ENCODE data around the gene AQP7.
"Not testable (repeated sequence)": the region's sequence is repeated elsewhere in the genome, so short reads cannot be mapped to it uniquely, and the experiment has no call there.

Gene AQP7

GRCh38 chr9:33393581-33393980 lies 8.8 kb downstream of the AQP7 start:
- DNase-seq: no peak

GRCh38 chr9:33392591-33393021 lies 9.8 kb downstream of the AQP7 start:
- DNase-seq: not testable (repeated sequence)

- DNase-seq: not testable (repeated sequence)
Observed at GRCh38 chr9:33391111-33391771, 11.1 kb downstream of the AQP7 start.

GRCh38 chr9:33388110-33388994 lies 14.0 kb downstream of the AQP7 start:
- DNase-seq: no peak

GRCh38 chr9:33386998-33387397 lies 15.4 kb downstream of the AQP7 start:
- not testable (repeated sequence) for DNase-seq

- not testable (repeated sequence) for DNase-seq
Observed at GRCh38 chr9:33386641-33386996, 15.7 kb downstream of the AQP7 start.

GRCh38 chr9:33385979-33386640 lies 16.3 kb downstream of the AQP7 start:
- DNase-seq: not testable (repeated sequence)

GRCh38 chr9:33385536-33385935 lies 16.8 kb downstream of the AQP7 start:
- DNase-seq: not testable (repeated sequence)

- DNase-seq: not testable (repeated sequence)
Observed at GRCh38 chr9:33383396-33383795, 19.0 kb downstream of the AQP7 start.

GRCh38 chr9:33382397-33382796 lies 20.0 kb downstream of the AQP7 start:
- not testable (repeated sequence) for DNase-seq

- DNase-seq: no peak
Observed at GRCh38 chr9:33381231-33381791, 21.1 kb downstream of the AQP7 start.

- DNase-seq: no peak
Observed at GRCh38 chr9:33380390-33381094, 21.8 kb downstream of the AQP7 start.

GRCh38 chr9:33379666-33380389 lies 22.5 kb downstream of the AQP7 start:
- DNase-seq: no peak

GRCh38 chr9:33378121-33378795 lies 24.1 kb downstream of the AQP7 start:
- no peak for DNase-seq

GRCh38 chr9:33377089-33377715 lies 25.2 kb downstream of the AQP7 start:
- DNase-seq: no peak

GRCh38 chr9:33375841-33376321 lies 26.5 kb downstream of the AQP7 start:
- DNase-seq: no peak

- DNase-seq: no peak
Observed at GRCh38 chr9:33375238-33375840, 27.0 kb downstream of the AQP7 start.

- DNase-seq: peak; percentile 65 to 68
Observed at GRCh38 chr9:33374634-33375237, 27.6 kb downstream of the AQP7 start.

- no peak for DNase-seq
Observed at GRCh38 chr9:33374190-33374589, 28.2 kb downstream of the AQP7 start.

GRCh38 chr9:33372900-33373299 lies 29.5 kb downstream of the AQP7 start:
- no peak for DNase-seq
